Liver (tissue), 3 donors: ENCODE data around the gene WDR37.

Experiments used
- ATF3 ChIP-seq: IDR thresholded peaks from 2 replicates; pipeline ENCODE4 v1.6.1; 2016; ENCODE audit warnings: antibody characterized with exemption
- CTCF ChIP-seq: fragments of 150-350 bp; IDR thresholded peaks from 2 replicates; pipeline ENCODE4 v1.5.1; 2017; ENCODE audit warnings: improper control_type of control experiment, low read depth, low read length; ENCODE audit not compliant: missing input control
- GABPA ChIP-seq, 2 donors: IDR thresholded peaks in 1 of 2; conservative IDR thresholded peaks in 1 of 2; 2 replicates each; pipeline ENCODE4 v1.6.1; 2016; ENCODE audit warnings: antibody characterized with exemption in 2 of 2, mild to moderate bottlenecking in 1 of 2, moderate library complexity in 1 of 2
- JUND ChIP-seq, 2 donors: IDR thresholded peaks; 2 replicates each; pipeline ENCODE4 v1.6.1; 2016; ENCODE audit warnings: antibody characterized with exemption in 2 of 2
- NR2F2 ChIP-seq: IDR thresholded peaks from 2 replicates; pipeline ENCODE4 v1.6.1; 2016; ENCODE audit warnings: antibody characterized with exemption
- RAD21 ChIP-seq, 2 donors: IDR thresholded peaks; 2 replicates each; pipeline ENCODE4 v1.6.1; 2016; ENCODE audit warnings: antibody characterized with exemption in 2 of 2, mild to moderate bottlenecking in 2 of 2
- REST ChIP-seq: IDR thresholded peaks from 2 replicates; pipeline ENCODE4 v1.6.1; 2016; ENCODE audit warnings: antibody characterized with exemption, mild to moderate bottlenecking
- RXRA ChIP-seq, 2 donors: IDR thresholded peaks; 2 replicates each; pipeline ENCODE4 v1.6.1; 2017 to 2018; ENCODE audit warnings: antibody characterized with exemption in 2 of 2, mild to moderate bottlenecking in 1 of 2
- SP1 ChIP-seq: IDR thresholded peaks from 2 replicates; pipeline ENCODE4 v1.6.1; 2018; ENCODE audit warnings: antibody characterized with exemption, mild to moderate bottlenecking
- TAF1 ChIP-seq: conservative IDR thresholded peaks from 2 replicates; pipeline ENCODE4 v1.6.1; 2016; ENCODE audit warnings: antibody characterized with exemption, mild to moderate bottlenecking
- YY1 ChIP-seq: IDR thresholded peaks from 2 replicates; pipeline ENCODE4 v1.6.1; 2016; ENCODE audit warnings: antibody characterized with exemption, mild to moderate bottlenecking
- TF ChIP-seq, protein P1 (sequence below): IDR thresholded peaks from 2 replicates; pipeline ENCODE4 v1.6.1; 2016; ENCODE audit warnings: antibody characterized with exemption
- donor health status: healthy.
- donor health status: healthy.

DNA sequence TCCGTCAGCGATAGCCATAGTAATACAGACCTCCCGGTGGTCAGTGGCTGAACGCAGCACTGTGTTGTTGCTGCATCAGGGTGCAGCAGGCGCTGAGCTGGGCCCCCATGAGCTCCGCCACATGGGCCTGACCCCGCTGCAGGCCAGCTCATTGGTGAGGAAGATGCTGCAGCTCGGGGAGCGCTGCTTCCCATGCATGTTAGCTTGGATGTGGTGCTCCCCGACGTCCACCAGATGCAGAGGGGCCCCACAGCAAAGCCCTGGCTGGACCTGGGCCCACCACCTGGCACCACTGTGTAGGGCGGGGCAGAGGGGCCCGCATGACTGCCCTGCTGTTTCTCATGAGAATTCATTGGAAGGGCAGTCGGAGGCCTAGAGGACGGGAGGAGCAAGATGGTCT lies 50.8 kb downstream of the WDR37 start:
- TF ChIP-seq ATF3, result no peak
- TF ChIP-seq RAD21 (IDR thresholded peaks at IDR 0.05), result no peak
- no peak for TF ChIP-seq CTCF
- TF ChIP-seq SP1, result no peak
- TF ChIP-seq, protein P1, sequence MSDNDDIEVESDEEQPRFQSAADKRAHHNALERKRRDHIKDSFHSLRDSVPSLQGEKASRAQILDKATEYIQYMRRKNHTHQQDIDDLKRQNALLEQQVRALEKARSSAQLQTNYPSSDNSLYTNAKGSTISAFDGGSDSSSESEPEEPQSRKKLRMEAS, result no peak
- no peak for TF ChIP-seq TAF1
- no peak for TF ChIP-seq REST
- TF ChIP-seq YY1, result no peak
- TF ChIP-seq NR2F2, result no peak
- no peak for TF ChIP-seq JUND (IDR thresholded peaks at IDR 0.05)
- TF ChIP-seq GABPA (IDR thresholded peaks at IDR 0.05 in 1 of 2, conservative IDR thresholded peaks at IDR 0.05 in 1 of 2), result no peak
- no peak for TF ChIP-seq RXRA (IDR thresholded peaks at IDR 0.05)
